K562 (cell line): ENCODE results near the gene HSF2BP. TPM values are rescaled to one million over a fixed set of nuclear protein-coding genes. Genes with fewer than 3 reads are reported as not detected.

Experiments
- ARID2 ChIP-seq: fragments of 450-650 bp; IDR thresholded peaks from 2 replicates; pipeline ENCODE4 v1.6.1; 2017; ENCODE audit warnings: antibody characterized with exemption, mild to moderate bottlenecking
- CBX1 ChIP-seq: sonication (generic); IDR thresholded peaks from 2 replicates; pipeline ENCODE4 v1.6.1; 2016; ENCODE audit warnings: antibody characterized with exemption, low read depth, mild to moderate bottlenecking
- CLOCK ChIP-seq: fragments of 250-450 bp; sonication (Bioruptor Pico); IDR thresholded peaks from 2 replicates; pipeline ENCODE4 v1.4.0; 2020; ENCODE audit warnings: mild to moderate bottlenecking, moderate library complexity, borderline replicate concordance
- CREBBP ChIP-seq: IDR thresholded peaks from one replicate; pipeline ENCODE4 v1.6.1; 2012; ENCODE audit warnings: low read depth, mild to moderate bottlenecking, control low read depth, inconsistent platforms, low read length
- ELF4 ChIP-seq: fragments of 450-650 bp; formaldehyde crosslinking; IDR thresholded peaks from 2 replicates; pipeline ENCODE4 v1.4.0; 2022; ENCODE audit warnings: missing genetic modification characterization
- EZH2 ChIP-seq: IDR thresholded peaks from 2 replicates; pipeline ENCODE4 v1.6.1; 2012; ENCODE audit warnings: low read depth, mild to moderate bottlenecking, inconsistent platforms, low read length, borderline replicate concordance
- GTF2A2 ChIP-seq: IDR thresholded peaks from 2 replicates; pipeline ENCODE4 v1.6.1; 2016; ENCODE audit warnings: mild to moderate bottlenecking, missing genetic modification characterization, missing compliant biosample characterization
- GTF2B ChIP-seq: IDR thresholded peaks from 2 replicates; pipeline ENCODE4 v1.6.1; 2011; ENCODE audit not compliant: insufficient read length; ENCODE audit errors: extremely low read depth
- GTF3C2 ChIP-seq: IDR thresholded peaks from 3 replicates; pipeline ENCODE4 v1.6.1; 2011; ENCODE audit warnings: borderline replicate concordance, mild to moderate bottlenecking, moderate library complexity; ENCODE audit not compliant: insufficient read length; ENCODE audit errors: extremely low read depth
- HEY1 ChIP-seq: fragments of 250-450 bp; sonication (Bioruptor Pico); IDR thresholded peaks from 2 replicates; pipeline ENCODE4 v1.5.0; 2020; ENCODE audit warnings: mild to moderate bottlenecking, moderate library complexity, borderline replicate concordance
- ID3 ChIP-seq, 2 experiments: fragments of 250-450 bp in 1 of 2; fragments of 450-650 bp in 1 of 2; sonication (Bioruptor Pico) in 1 of 2; IDR thresholded peaks; 2 replicates each; pipeline versions ENCODE4 v1.6.1 to v1.8.0; 2016 to 2021; ENCODE audit warnings: mild to moderate bottlenecking in 2 of 2, moderate library complexity in 2 of 2, missing compliant biosample characterization in 1 of 2, missing genetic modification characterization in 1 of 2
- KAT8 ChIP-seq: fragments of 450-650 bp; IDR thresholded peaks from 2 replicates; pipeline ENCODE4 v1.6.1; 2016; ENCODE audit warnings: low read depth, mild to moderate bottlenecking
- MAFF ChIP-seq: IDR thresholded peaks from 2 replicates; pipeline ENCODE4 v1.6.1; 2012; ENCODE audit warnings: low read length, improper control_type of control experiment
- MXI1 ChIP-seq: IDR thresholded peaks from 2 replicates; pipeline ENCODE4 v1.6.1; 2011; ENCODE audit warnings: low read depth, mild to moderate bottlenecking, improper control_type of control experiment, low read length
- RFX1 ChIP-seq: fragments of 450-650 bp; IDR thresholded peaks from 2 replicates; pipeline ENCODE4 v1.6.1; 2016; ENCODE audit warnings: mild to moderate bottlenecking, moderate library complexity
- ZBTB1 ChIP-seq: sonication (generic); formaldehyde crosslinking; IDR thresholded peaks from 2 replicates; pipeline ENCODE4 v1.8.1; 2023; ENCODE audit warnings: missing genetic modification reagents, low read depth, mild to moderate bottlenecking, borderline replicate concordance
- ZNF134 ChIP-seq: fragments of 250-450 bp; sonication (Bioruptor Pico); conservative IDR thresholded peaks from 2 replicates; pipeline ENCODE4 v1.4.0; 2020
- ZNF224 ChIP-seq: sonication (generic); formaldehyde crosslinking; IDR thresholded peaks from 2 replicates; pipeline ENCODE4 v1.8.0; 2022; ENCODE audit warnings: mild to moderate bottlenecking, missing genetic modification reagents
- ZNF347 ChIP-seq: fragments of 450-650 bp; formaldehyde crosslinking; IDR thresholded peaks from 2 replicates; pipeline ENCODE4 v1.4.0; 2020; ENCODE audit warnings: low read depth, mild to moderate bottlenecking, moderate library complexity
- ZNF584 ChIP-seq: fragments of 200-800 bp; sonication (Bioruptor generic); IDR thresholded peaks from 2 replicates; pipeline ENCODE4 v1.6.1; 2016; ENCODE audit warnings: low read depth, mild to moderate bottlenecking, missing genetic modification characterization, missing compliant biosample characterization
- ZNF695 ChIP-seq: fragments of 450-650 bp; formaldehyde crosslinking; IDR thresholded peaks from 2 replicates; pipeline ENCODE4 v1.4.0; 2020; ENCODE audit warnings: mild to moderate bottlenecking, moderate library complexity
- ZZZ3 ChIP-seq: fragments of 450-650 bp; IDR thresholded peaks from 2 replicates; pipeline ENCODE4 v1.6.1; 2016; ENCODE audit warnings: antibody characterized with exemption, mild to moderate bottlenecking, moderate library complexity
- polyA plus RNA-seq, 8 experiments: library from polyadenylated mRNA; depleted of rRNA in 4 of 8; stranded (reverse) in 5 of 8; unstranded in 3 of 8; fragments of >200 nt; fragmentation: Nextera tagmentation in 2 of 8; fragmentation: Illumina TruSeq in 1 of 8; extraction: Ambion mirVana in 2 of 8; extraction: Trizol in 1 of 8; gene quantifications; 2 replicates each; pipeline versions ENCODE4 v1.2.1 to v1.2.3, GENCODE V29; 2011 to 2014; ENCODE audit warnings: inconsistent platforms in 1 of 8, missing spikeins in 1 of 8
- total RNA-seq, 7 experiments: library from RNA; depleted of rRNA in 6 of 7; stranded (reverse); fragments of >200 nt in 6 of 7; fragmentation: Illumina TruSeq in 2 of 7; extraction: Trizol in 2 of 7; gene quantifications; 2 replicates each; pipeline versions ENCODE4 v1.2.1 to v1.2.3, GENCODE V29; 2011 to 2021; ENCODE audit warnings: low replicate concordance in 1 of 7

Gene HSF2BP
- total and polyA plus RNA-seq, 9 of the 15 experiments (the other 6 are each of a cell fraction or from before 2014, with no cell fraction given) = 0.04 to 0.57 (median 0.20) TPM; not detected in 2

GRCh38 chr21:43646550-43647260 lies 12.6 kb downstream of the HSF2BP start (continued):
- TF ChIP-seq KAT8 (no peak), ID3 (CRISPR knock-in tag; IDR thresholded peaks at IDR 0.05) (no peak), ID3 (tag; IDR thresholded peaks at IDR 0.05) (no peak), MAFF (peak; percentile 93), ELF4 (no peak), ZNF347 (no peak), ZZZ3 (no peak), GTF2A2 (tag) (no peak), GTF3C2 (no peak), RFX1 (no peak), CBX1 (no peak), GTF2B (no peak), ZNF695 (CRISPR knock-in tag) (no peak), ZNF224 (no peak), CLOCK (no peak), CREBBP (no peak), EZH2 (no peak), HEY1 (CRISPR knock-in tag) (no peak), MXI1 (no peak), ARID2 (peak; percentile 95), ZBTB1 (no peak), ZNF584 (no peak), ZNF134 (CRISPR knock-in tag) (no peak)
